ENCODE results near the gene ARFGAP2.

Gene ARFGAP2

GRCh38 chr11:47186700-47187695, 10.3 kb upstream of the ARFGAP2 start:
- DNase-seq, result peak; percentile 11 to 42 (median 38)

- DNase-seq, result peak in 4 of 6 experiments; percentile 23 to 35 (median 26)
Observed at GRCh38 chr11:47186076-47186699, 9.5 kb upstream of the ARFGAP2 start, which contains the start of gene PACSIN3. Gene PACSIN3 (minus strand): TSS chr11:47186434. CDS start chr11:47182727, 3,707 bp downstream.

- DNase-seq, result peak in 1 of 6 experiments; percentile 10
Observed at GRCh38 chr11:47185305-47186075, 8.8 kb upstream of the ARFGAP2 start.

- no peak for DNase-seq
Observed at GRCh38 chr11:47184711-47185304, 8.1 kb upstream of the ARFGAP2 start.

- no peak for DNase-seq
Observed at GRCh38 chr11:47183969-47184368, 7.3 kb upstream of the ARFGAP2 start.

GRCh38 chr11:47183031-47183856, 6.6 kb upstream of the ARFGAP2 start:
- DNase-seq, result no peak

GRCh38 chr11:47182380-47182779, 5.7 kb upstream of the ARFGAP2 start:
- DNase-seq, result no peak

- no peak for DNase-seq
Observed at GRCh38 chr11:47181271-47181670, 4.6 kb upstream of the ARFGAP2 start.

- no peak for DNase-seq
Observed at GRCh38 chr11:47180006-47180787, 3.5 kb upstream of the ARFGAP2 start.

GRCh38 chr11:47179655-47179991, 2.9 kb upstream of the ARFGAP2 start:
- DNase-seq, result peak in 4 of 6 experiments; percentile 6 to 24 (median 13)

GRCh38 chr11:47178737-47179654, 2.3 kb upstream of the ARFGAP2 start:
- DNase-seq, result no peak

GRCh38 chr11:47178316-47178715, 1.6 kb upstream of the ARFGAP2 start:
- DNase-seq, result no peak

- no peak for DNase-seq
Observed at GRCh38 chr11:47177846-47178245, 1.2 kb upstream of the ARFGAP2 start.

GRCh38 chr11:47177229-47177845, 658 bp upstream of the ARFGAP2 start:
- DNase-seq, result peak in 5 of 6 experiments; percentile 67 to 94 (median 81)

GRCh38 chr11:47175746-47176327, 842 bp downstream of the ARFGAP2 start:
- no peak for DNase-seq

- no peak for DNase-seq
Observed at GRCh38 chr11:47172740-47173336, 3.8 kb downstream of the ARFGAP2 start.

- DNase-seq, result no peak
Observed at GRCh38 chr11:47171856-47172255, 4.8 kb downstream of the ARFGAP2 start.

GRCh38 chr11:47171061-47171838, 5.4 kb downstream of the ARFGAP2 start:
- DNase-seq, result no peak
